GM23248 (cell line): ENCODE results near the gene CLOCK.

Experiments used
- EZH2 ChIP-seq: fragments of 200-600 bp; sonication (generic); IDR thresholded peaks from 2 replicates; pipeline ENCODE4 v1.6.1; 2018; ENCODE audit warnings: antibody characterized with exemption, mild to moderate bottlenecking; ENCODE audit not compliant: insufficient read depth, poor library complexity, severe bottlenecking
- EZH2phosphoT487 ChIP-seq: fragments of 200-600 bp; sonication (generic); IDR thresholded peaks from 2 replicates; pipeline ENCODE4 v1.6.1; 2018; ENCODE audit warnings: antibody characterized with exemption, moderate library complexity, mild to moderate bottlenecking, low read depth; ENCODE audit not compliant: insufficient read depth

GRCh38 chr4:55485821-55486220 lies 60.9 kb downstream of the CLOCK start:
- TF ChIP-seq EZH2 (no peak), EZH2phosphoT487 (no peak)
